A549 (cell line): ENCODE data around the gene FXYD3.

Source experiments
- CEBPB ChIP-seq, 2 experiments: fragments of >200 bp in 1 of 2; sonication (Bioruptor Twin) in 1 of 2; formaldehyde crosslinking in 1 of 2; IDR thresholded peaks; 2 replicates each; pipeline ENCODE4 v1.6.1; 2012 to 2016
- CTCF ChIP-seq: fragments of >200 bp; sonication (Bioruptor Twin); formaldehyde crosslinking; IDR thresholded peaks from 3 replicates; pipeline ENCODE4 v1.5.1; 2016
- EP300 ChIP-seq, 2 experiments: fragments of >200 bp; sonication (Bioruptor Twin); formaldehyde crosslinking; IDR thresholded peaks; 2 replicates in 1 of 2; 3 replicates in 1 of 2; pipeline ENCODE4 v1.6.1; 2016 to 2017
- JUN ChIP-seq, 2 experiments: fragments of >200 bp; sonication (Bioruptor Twin); formaldehyde crosslinking; IDR thresholded peaks; 2 replicates in 1 of 2; 3 replicates in 1 of 2; pipeline ENCODE4 v1.6.1; 2016 to 2017
- MYC ChIP-seq: IDR thresholded peaks from 2 replicates; pipeline ENCODE4 v1.6.1; 2012; ENCODE audit warnings: mild to moderate bottlenecking, inconsistent platforms, low read length, improper control_type of control experiment, borderline replicate concordance
- POLR2A ChIP-seq: IDR thresholded peaks from 2 replicates; pipeline ENCODE4 v1.6.1; 2012; ENCODE audit warnings: mild to moderate bottlenecking, low read length
- SMC3 ChIP-seq: fragments of >200 bp; sonication (Bioruptor Twin); formaldehyde crosslinking; IDR thresholded peaks from 3 replicates; pipeline ENCODE4 v1.6.1; 2018; ENCODE audit warnings: inconsistent platforms

- TF ChIP-seq CTCF (no peak), POLR2A (no peak), SMC3 (no peak), JUN (IDR thresholded peaks at IDR 0.05) (no peak), MYC (no peak), EP300 (IDR thresholded peaks at IDR 0.05) (no peak), CEBPB (IDR thresholded peaks at IDR 0.05) (no peak)
These were observed 21.0 kb upstream of the FXYD3 start for GRCh38 chr19:35094656-35095055.
